ENCODE data around the gene ESM1.
"Not testable (repeated sequence)": the region's sequence is repeated elsewhere in the genome, so short reads cannot be mapped to it uniquely, and the experiment has no call there.

Gene ESM1

GRCh38 chr5:54985301-54986268 is at the start of gene ESM1:
Gene ESM1, minus strand, starts transcription at chr5:54985593. Its CDS starts 76 bp downstream, at chr5:54985517.
- DNase-seq (ENCODE audit: low read depth): peak; percentile 79

GRCh38 chr5:55033568-55033967 is 48.2 kb upstream of the ESM1 start:
- no peak for DNase-seq (ENCODE audit: low read depth)

GRCh38 chr5:55031492-55031891 is 46.1 kb upstream of the ESM1 start:
- peak; percentile 9 for DNase-seq (ENCODE audit: low read depth)

GRCh38 chr5:55030676-55031369 is 45.4 kb upstream of the ESM1 start:
- peak; percentile 15 for DNase-seq (ENCODE audit: low read depth)

DNA sequence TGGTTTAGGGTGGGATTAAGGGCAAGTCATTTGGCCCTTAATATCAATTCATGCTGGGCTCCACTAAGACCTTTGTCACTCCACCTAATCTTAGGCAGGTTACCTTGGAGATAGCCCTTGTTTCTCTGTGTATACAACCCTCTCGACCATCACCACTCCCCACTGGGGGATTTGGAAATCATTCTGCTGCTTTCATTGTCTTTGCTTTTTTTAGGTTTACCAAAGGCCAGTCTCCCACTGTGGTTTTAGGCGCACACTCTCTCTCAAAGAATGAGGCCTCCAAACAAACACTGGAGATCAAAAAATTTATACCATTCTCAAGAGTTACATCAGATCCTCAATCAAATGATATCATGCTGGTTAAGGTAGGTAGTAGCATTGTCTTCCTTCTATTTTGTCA is 44.8 kb upstream of the ESM1 start:
- peak; percentile 18 for DNase-seq (ENCODE audit: low read depth)

- no peak for DNase-seq (ENCODE audit: low read depth)
These were observed 42.2 kb upstream of the ESM1 start for GRCh38 chr5:55027595-55027994.

DNA sequence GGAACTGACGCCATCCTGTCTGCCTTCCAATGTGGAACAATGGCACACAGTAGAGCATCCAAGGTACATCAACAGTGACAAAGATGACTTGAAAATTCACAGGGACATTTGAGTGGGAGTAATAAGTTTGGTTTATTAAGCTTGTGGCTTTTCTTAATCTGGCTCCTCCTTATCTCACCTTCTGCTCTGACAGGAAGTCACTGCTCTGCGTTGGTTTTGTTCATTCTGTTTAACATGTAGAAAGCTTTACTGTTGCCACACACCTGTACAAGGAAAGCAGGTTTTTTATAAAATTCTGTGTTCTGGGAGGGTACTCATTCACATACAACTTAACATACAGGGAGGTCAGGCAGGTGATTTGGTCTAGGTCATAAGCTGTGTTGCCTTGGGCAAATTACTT is 37.1 kb upstream of the ESM1 start:
- DNase-seq (ENCODE audit: low read depth): no peak

DNA sequence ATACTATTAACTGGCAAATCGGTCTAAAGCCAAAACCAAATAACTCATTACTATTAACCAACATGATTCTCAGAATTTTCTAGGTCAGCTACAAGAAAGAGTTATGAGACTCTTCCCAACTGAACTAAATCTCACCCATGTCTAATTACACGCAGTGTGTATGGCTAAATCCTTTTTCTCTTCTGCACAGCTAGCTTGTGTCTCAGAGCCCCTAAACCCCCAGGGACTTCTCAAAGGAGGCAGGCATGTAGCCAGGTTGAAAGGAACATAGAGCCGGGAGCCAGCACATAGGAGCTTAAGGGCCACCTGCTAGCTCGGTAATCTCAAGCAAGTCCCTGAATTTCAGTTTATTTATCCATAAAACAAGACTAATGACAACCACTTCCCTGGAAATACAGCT is 36.4 kb upstream of the ESM1 start:
- DNase-seq (ENCODE audit: low read depth): no peak

DNA sequence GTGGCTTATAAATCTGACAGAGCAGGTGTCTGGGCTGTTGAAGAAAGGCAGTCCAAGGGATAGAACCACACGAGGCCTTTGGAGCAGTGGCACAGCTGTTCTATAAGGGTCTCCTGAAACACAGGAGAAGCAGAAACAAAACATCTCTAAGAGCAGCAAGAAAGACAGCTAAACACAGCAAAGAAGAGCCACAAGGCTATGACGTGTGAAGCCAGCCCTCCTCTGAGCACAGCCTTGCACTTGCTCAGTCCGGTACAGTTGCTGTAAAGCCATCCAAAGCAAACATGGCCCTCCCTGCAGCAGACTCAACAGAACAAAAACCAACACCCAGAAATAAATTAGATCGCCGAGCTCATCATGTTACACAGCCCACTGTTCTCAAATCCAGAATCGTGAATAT is 36.0 kb upstream of the ESM1 start:
- no peak for DNase-seq (ENCODE audit: low read depth)

- peak; percentile 69 for DNase-seq (ENCODE audit: low read depth)
These were observed 24.8 kb upstream of the ESM1 start for GRCh38 chr5:55010149-55010548.

DNA sequence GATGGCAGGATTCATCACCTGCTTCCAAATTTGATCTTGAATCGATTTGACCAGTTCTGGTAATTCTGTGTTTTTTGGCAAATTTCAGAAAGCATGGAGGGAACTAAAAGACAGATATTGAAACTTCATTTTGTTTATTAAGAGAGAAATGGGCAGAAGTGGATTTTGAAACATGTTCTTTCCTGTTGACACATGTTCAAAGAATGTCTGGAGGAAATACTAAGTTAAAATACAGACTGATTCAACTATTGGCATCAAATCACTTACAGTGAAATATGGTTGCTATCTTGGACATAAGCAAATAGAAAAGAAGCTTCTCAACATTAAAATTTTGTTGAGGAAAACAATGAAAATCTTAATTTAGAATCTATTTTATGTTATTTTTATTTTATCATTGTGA is 19.3 kb upstream of the ESM1 start:
- peak; percentile 69 for DNase-seq (ENCODE audit: low read depth)

DNA sequence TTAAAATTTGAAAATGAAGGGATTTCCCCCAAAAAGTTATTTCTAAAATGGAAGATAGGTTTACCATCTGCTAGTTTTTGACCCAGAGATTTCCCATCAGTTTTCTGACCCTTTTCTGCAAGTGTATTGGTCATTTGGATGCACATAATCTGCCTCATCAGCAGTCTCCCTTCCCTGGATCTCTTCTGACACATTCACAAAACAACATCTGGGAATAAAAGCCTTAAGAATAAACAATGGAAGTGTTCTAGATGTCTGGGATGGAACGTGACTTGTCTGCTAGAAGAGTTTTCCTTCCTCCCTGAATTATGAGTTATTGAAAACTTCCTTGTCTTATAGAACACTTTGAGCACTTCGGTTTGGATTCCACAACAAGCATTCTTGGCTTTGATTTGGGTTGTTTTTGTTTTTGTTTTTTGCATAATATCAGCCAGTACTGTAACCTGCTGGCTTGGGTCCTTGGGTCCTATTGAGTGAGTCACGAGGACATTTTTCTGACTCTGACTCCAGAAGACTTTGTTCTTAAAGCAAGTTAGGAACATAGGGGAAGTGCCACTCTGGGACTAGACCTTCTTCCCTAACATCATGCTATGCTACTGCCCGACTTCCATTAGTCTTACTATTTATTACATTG is 18.2 kb upstream of the ESM1 start:
- no peak for DNase-seq (ENCODE audit: low read depth)

DNA sequence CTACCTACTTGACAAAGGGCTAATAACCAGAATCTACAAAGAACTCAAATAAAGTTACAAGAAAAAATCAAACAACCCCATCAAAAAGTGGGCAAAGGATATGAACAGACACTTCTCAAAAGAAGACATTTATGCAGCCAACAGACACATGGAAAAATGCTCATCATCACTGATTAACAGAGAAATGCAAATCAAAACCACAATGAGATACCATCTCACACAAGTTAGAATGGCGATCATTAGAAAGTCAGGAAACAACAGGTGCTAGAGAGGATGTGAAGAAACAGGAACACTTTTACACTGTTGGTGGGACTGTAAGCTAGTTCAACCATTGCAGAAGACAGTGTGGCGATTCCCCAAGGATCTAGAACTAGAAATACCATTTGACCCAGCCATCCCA is 16.8 kb upstream of the ESM1 start:
- not testable (repeated sequence) for DNase-seq (ENCODE audit: low read depth)

- no peak for DNase-seq (ENCODE audit: low read depth)
These were observed 11.7 kb upstream of the ESM1 start for GRCh38 chr5:54997081-54997480.

- peak; percentile 38 for DNase-seq (ENCODE audit: low read depth)
These were observed 11.1 kb upstream of the ESM1 start for GRCh38 chr5:54996466-54996865.

DNA sequence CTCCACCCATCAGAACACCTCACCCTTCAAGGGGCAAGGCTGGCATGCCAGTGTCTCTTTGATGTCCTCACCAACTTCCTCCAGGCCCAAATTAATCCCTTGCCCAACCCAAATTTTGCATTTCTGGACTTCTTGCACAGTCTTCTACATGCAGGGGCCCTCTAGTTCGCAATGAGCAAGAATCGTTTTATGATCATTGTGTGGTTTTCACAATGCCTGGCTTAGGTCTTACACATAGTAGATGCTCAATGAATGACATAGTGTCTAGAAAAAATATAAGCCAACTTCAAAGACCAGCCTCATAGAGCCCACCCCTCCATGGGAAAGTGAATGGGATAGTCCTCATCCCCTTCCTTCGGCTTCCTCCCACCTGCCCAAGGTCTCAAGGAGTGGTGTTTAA is 9.8 kb upstream of the ESM1 start:
- no peak for DNase-seq (ENCODE audit: low read depth)

GRCh38 chr5:54994628-54995027 is 9.2 kb upstream of the ESM1 start:
- no peak for DNase-seq (ENCODE audit: low read depth)

DNA sequence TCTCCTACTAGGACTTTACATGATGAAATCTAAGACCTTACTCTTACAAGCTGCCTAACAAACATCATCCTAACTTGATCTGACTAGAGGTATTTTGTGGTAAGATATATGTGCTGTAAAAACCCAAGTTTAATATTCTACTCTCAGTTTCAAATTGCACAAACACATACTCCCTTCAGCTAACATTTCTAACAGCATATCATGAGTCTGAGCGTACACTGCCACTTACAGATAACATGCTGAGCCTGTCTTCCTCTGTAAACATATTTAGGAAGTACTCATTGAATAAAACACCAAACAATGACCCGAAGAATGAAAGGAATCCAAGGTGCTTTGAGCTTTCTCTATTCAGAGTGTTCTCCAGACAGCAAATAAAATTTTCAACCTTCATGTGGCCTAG is 7.9 kb upstream of the ESM1 start:
- peak; percentile 76 for DNase-seq (ENCODE audit: low read depth)

- peak; percentile 39 for DNase-seq (ENCODE audit: low read depth)
These were observed 6.0 kb upstream of the ESM1 start for GRCh38 chr5:54991416-54991815.

- DNase-seq (ENCODE audit: low read depth): peak; percentile 94
These were observed 5.5 kb upstream of the ESM1 start for GRCh38 chr5:54990841-54991258.

DNA sequence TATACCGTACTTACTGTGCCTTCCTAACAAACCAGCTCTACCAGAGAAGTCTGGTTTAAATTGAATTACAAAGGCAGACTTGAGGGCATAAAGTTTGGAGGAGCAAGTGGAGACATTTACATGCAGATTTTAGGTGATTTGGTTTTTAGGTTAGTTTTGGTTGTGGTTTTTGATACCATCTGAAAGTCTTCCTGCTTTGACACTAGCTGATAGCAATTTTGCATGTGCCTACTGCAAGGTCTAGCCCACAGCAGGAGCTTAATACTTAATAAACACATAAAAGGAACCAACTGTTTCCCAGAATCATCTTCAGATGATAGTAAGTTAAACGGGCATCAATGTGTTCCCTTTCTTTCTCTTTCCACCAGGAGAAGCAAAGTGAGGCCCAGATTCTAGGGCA is 3.4 kb upstream of the ESM1 start:
- DNase-seq (ENCODE audit: low read depth): no peak

DNA sequence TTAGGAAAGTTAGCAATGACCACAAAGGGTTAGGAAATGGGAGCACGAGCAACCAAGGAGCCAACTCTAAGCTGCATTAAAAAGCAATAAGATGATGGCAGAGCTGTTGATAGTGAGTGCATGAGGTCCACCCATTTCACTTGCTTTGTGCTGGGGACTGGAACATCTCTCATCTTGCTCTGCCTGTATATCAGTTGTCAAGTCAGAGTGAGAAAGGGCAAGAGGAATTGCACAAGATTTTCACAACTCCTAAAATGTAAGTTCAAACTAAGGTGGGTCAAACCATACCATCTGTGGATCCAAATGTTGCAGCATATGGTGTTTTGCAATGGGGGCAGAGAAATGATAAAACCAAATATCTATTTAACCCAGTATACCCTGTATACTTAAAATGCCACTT is 2.8 kb upstream of the ESM1 start:
- no peak for DNase-seq (ENCODE audit: low read depth)

- no peak for DNase-seq (ENCODE audit: low read depth)
These were observed 869 bp upstream of the ESM1 start for GRCh38 chr5:54986269-54986654.
